ENCODE data around the gene RNF34.

RNF34 gene

DNA sequence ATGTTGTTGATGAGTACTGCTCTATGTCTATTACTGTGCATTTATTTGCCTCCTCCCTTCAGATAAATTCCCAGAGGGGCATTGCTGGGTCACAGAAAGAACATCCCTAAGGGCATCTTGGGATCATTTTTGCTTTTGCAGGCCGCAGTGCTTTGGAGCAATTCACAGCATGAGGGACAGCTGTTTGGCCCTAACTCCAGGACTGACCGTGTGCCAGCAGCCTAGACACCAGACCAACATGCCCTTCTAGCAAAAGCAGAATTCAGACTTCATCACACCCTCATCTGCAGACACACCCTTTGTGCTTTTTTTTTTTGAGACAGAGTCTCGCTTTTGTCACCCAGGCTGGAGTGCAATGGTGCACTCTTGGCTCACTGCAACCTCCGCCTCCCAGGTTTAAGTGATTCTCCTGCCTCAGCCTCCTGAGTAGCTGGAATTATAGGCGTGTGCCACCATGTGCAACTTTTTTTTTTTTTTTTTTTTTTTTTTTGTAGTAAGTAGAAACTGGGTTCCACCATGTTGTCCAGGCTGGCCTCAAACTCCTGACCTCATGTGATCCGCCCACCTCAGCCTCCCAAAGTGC lies 31.0 kb downstream of the RNF34 start:
- TF ChIP-seq POLR2AphosphoS5 (IDR thresholded peaks at IDR 0.05; ENCODE audit: low read depth, low read length) (no peak), TAF1 (IDR thresholded peaks at IDR 0.05; ENCODE audit: borderline replicate concordance, insufficient read depth, low read length) (no peak), FOXP2 (optimal IDR thresholded peaks at IDR 0.05; ENCODE audit: borderline replicate concordance, extremely low read depth, extremely low read length, insufficient read depth) (no peak), SIN3A (IDR thresholded peaks at IDR 0.05; ENCODE audit: borderline replicate concordance, insufficient read depth, low read length) (no peak)
- TF ChIP-seq, protein P1, sequence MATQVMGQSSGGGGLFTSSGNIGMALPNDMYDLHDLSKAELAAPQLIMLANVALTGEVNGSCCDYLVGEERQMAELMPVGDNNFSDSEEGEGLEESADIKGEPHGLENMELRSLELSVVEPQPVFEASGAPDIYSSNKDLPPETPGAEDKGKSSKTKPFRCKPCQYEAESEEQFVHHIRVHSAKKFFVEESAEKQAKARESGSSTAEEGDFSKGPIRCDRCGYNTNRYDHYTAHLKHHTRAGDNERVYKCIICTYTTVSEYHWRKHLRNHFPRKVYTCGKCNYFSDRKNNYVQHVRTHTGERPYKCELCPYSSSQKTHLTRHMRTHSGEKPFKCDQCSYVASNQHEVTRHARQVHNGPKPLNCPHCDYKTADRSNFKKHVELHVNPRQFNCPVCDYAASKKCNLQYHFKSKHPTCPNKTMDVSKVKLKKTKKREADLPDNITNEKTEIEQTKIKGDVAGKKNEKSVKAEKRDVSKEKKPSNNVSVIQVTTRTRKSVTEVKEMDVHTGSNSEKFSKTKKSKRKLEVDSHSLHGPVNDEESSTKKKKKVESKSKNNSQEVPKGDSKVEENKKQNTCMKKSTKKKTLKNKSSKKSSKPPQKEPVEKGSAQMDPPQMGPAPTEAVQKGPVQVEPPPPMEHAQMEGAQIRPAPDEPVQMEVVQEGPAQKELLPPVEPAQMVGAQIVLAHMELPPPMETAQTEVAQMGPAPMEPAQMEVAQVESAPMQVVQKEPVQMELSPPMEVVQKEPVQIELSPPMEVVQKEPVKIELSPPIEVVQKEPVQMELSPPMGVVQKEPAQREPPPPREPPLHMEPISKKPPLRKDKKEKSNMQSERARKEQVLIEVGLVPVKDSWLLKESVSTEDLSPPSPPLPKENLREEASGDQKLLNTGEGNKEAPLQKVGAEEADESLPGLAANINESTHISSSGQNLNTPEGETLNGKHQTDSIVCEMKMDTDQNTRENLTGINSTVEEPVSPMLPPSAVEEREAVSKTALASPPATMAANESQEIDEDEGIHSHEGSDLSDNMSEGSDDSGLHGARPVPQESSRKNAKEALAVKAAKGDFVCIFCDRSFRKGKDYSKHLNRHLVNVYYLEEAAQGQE (IDR thresholded peaks at IDR 0.05; ENCODE audit: insufficient read depth in 1 of 2, low read depth in 2 of 2, low read length in 2 of 2): no peak

DNA sequence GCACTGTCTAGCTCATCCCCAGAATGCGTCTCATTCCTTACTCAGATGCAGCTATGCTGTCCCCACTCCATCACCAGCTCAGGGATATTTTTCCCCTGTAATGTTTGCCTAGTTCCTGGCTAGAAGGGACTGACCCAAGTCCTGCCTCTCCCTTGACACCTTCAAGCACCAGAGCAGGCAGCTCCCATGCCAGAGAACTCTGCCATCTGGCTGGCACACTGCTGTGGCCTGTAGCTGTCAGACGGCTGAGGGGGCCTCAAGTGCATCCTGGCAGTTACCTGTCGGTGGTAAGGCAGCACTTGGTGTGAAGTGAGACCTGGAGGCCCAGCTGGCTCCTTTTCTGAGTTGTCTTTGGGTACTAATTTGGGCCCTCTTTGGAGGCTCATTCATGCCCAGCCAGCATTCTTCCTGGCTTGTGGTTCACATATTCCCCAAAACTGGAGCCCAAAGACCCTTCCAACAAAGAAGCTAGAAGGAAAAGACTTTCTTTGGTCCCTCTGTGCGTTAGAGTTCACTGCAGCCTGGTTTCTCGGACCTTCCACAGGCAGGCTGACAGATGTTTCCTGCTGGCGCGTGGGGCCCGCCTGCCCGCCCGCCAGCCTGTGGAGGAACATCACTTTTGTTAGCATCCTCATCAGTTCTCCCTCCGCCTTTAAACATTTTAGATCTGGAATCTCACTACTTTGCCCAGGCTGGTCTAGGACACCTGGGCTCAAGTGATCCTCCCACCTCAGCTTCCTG lies 33.0 kb downstream of the RNF34 start:
- TF ChIP-seq SIN3A (IDR thresholded peaks at IDR 0.05; ENCODE audit: borderline replicate concordance, insufficient read depth, low read length) (no peak), POLR2AphosphoS5 (IDR thresholded peaks at IDR 0.05; ENCODE audit: low read depth, low read length) (no peak), TAF1 (IDR thresholded peaks at IDR 0.05; ENCODE audit: borderline replicate concordance, insufficient read depth, low read length) (no peak)

DNA sequence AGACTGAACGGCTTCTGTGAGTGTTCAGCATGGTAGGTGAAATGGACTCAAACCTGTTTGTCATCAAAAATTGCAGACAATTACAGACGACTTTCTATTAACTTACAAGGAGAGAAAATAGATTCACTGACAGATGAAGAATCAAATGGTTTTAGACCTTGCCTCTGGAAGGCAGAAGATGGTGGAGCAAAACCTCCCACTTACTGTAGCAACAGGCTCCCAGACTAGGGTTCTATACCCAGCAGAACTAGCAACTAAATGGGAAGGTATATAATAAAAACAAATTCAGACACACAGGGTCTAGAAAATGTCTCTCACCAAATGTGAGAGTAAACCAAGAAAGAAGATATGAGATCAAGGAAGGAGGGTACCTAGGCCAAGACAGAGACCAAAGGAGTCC lies 36.8 kb downstream of the RNF34 start:
- no peak for TF ChIP-seq SIN3A (IDR thresholded peaks at IDR 0.05; ENCODE audit: borderline replicate concordance, insufficient read depth, low read length)
- no peak for TF ChIP-seq FOXP2 (optimal IDR thresholded peaks at IDR 0.05; ENCODE audit: borderline replicate concordance, extremely low read depth, extremely low read length, insufficient read depth)
- TF ChIP-seq TAF1 (IDR thresholded peaks at IDR 0.05; ENCODE audit: borderline replicate concordance, insufficient read depth, low read length): no peak
- TF ChIP-seq POLR2AphosphoS5 (IDR thresholded peaks at IDR 0.05; ENCODE audit: low read depth, low read length): no peak
- TF ChIP-seq, protein P1 (IDR thresholded peaks at IDR 0.05; ENCODE audit: insufficient read depth in 1 of 2, low read depth in 2 of 2, low read length in 2 of 2): no peak

DNA sequence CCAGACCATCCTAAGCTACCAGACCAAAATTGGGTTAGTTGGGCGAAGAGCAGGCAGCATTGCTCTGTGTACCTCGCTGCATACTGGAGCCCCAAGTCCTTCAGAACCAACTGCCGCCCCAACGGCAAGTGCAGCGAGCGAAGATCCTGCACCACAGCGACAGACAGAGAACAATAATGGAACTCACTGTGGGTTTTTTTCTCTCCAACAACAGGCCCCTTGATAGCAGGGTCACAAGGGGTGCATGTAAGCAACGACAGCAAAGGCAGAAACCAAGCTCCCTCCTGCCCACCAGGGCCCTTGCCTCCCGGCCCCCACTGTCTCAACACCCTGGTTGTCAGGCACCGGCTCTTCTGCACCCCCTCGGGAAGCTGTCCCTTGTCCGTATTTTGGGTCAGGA lies 39.0 kb downstream of the RNF34 start:
- TF ChIP-seq, protein P1 (IDR thresholded peaks at IDR 0.05; ENCODE audit: insufficient read depth in 1 of 2, low read depth in 2 of 2, low read length in 2 of 2): no peak
- TF ChIP-seq TAF1 (IDR thresholded peaks at IDR 0.05; ENCODE audit: borderline replicate concordance, insufficient read depth, low read length): no peak
- no peak for TF ChIP-seq FOXP2 (optimal IDR thresholded peaks at IDR 0.05; ENCODE audit: borderline replicate concordance, extremely low read depth, extremely low read length, insufficient read depth)
- TF ChIP-seq SIN3A (IDR thresholded peaks at IDR 0.05; ENCODE audit: borderline replicate concordance, insufficient read depth, low read length): no peak
- TF ChIP-seq POLR2AphosphoS5 (IDR thresholded peaks at IDR 0.05; ENCODE audit: low read depth, low read length): no peak

DNA sequence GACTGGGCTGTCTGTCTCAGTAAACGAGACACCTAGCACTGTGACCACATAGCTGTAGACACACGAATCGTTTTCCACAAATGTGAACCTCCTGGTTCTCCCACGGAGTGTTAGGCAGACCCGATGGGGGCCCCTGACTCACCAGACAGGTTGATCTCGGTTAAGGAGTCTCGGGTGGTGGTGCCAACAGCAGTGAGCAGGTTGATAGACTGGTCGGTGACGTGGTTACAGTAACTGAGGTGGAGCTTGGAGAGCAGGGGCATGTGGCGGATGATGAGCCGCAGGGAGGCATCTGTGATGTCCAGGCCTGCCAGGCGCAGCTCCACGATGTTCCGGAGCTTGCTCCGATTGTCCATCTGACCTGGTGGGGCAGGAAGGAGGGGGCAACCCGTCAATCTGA lies 39.8 kb downstream of the RNF34 start:
- no peak for TF ChIP-seq SIN3A (IDR thresholded peaks at IDR 0.05; ENCODE audit: borderline replicate concordance, insufficient read depth, low read length)
- TF ChIP-seq, protein P1 (IDR thresholded peaks at IDR 0.05; ENCODE audit: insufficient read depth in 1 of 2, low read depth in 2 of 2, low read length in 2 of 2): no peak
- TF ChIP-seq FOXP2 (optimal IDR thresholded peaks at IDR 0.05; ENCODE audit: borderline replicate concordance, extremely low read depth, extremely low read length, insufficient read depth): no peak
- no peak for TF ChIP-seq POLR2AphosphoS5 (IDR thresholded peaks at IDR 0.05; ENCODE audit: low read depth, low read length)
- no peak for TF ChIP-seq TAF1 (IDR thresholded peaks at IDR 0.05; ENCODE audit: borderline replicate concordance, insufficient read depth, low read length)

Measured in PFSK-1 (cell line).